Loucy (cell line): Measurements from ENCODE around the gene ZNF664.

ENCODE experiments used
- CTCF ChIP-seq: fragments of 200-600 bp; sonication (generic); conservative IDR thresholded peaks from 2 replicates; pipeline ENCODE4 v1.5.1; 2014; ENCODE audit warnings: mild to moderate bottlenecking, antibody characterized with exemption, low read length
- EZH2phosphoT487 ChIP-seq: fragments of 200-600 bp; IDR thresholded peaks from 2 replicates; pipeline ENCODE4 v1.6.1; 2018; ENCODE audit warnings: antibody characterized with exemption, mild to moderate bottlenecking, moderate library complexity, borderline replicate concordance

GRCh38 chr12:123928897-123929296, 44.1 kb upstream of the ZNF664 start:
- TF ChIP-seq CTCF (no peak), EZH2phosphoT487 (no peak)
